ENCODE data around the gene CPA4.
A peak's percentile ranks its signal among the peaks of the same experiment; 100 is the strongest.

CPA4 gene

GRCh38 chr7:130341882-130342281 lies 48.9 kb downstream of the CPA4 start:
- H3K27ac Mint-ChIP-seq: no peak overlapping the region
- TF ChIP-seq CTCF (IDR thresholded peaks at IDR 0.05; ENCODE audit: unreplicated experiment in 3 of 3): no peak
- no peaks in the 10 kb centered on the region for H3K27me3 Mint-ChIP-seq (ENCODE audit: low read depth)
- no peaks in the 10 kb centered on the region for H3K36me3 Mint-ChIP-seq (ENCODE audit: low read depth)
- H3K4me1 Mint-ChIP-seq: peaks cover 40% of the 10 kb centered on the region
- H3K4me3 Mint-ChIP-seq: no peak overlapping the region
- H3K9me3 Mint-ChIP-seq: peaks cover 3% of the 10 kb centered on the region

GRCh38 chr7:130342701-130343380 lies 49.9 kb downstream of the CPA4 start:
- H3K27ac Mint-ChIP-seq: peak overlapping the region in 2 of 3 experiments; percentile 56 to 82
- H3K4me1 Mint-ChIP-seq: peaks cover 42% of the 10 kb centered on the region
- no peaks in the 10 kb centered on the region for H3K36me3 Mint-ChIP-seq (ENCODE audit: low read depth)
- peaks cover 3% of the 10 kb centered on the region for H3K9me3 Mint-ChIP-seq
- no peaks in the 10 kb centered on the region for H3K27me3 Mint-ChIP-seq (ENCODE audit: low read depth)
- no peak overlapping the region for H3K4me3 Mint-ChIP-seq
- no peak for TF ChIP-seq CTCF (IDR thresholded peaks at IDR 0.05; ENCODE audit: unreplicated experiment in 3 of 3)

GRCh38 chr7:130344271-130344866 lies 51.4 kb downstream of the CPA4 start, which contains the start of gene CPA5:
CPA5 (plus strand) TSS chr7:130344816; CDS start chr7:130346486, 1,670 bp downstream.
- Mint-ChIP-seq H3K4me1 (peaks cover 39% of the 10 kb centered on the region), H3K27me3 (ENCODE audit: low read depth) (no peaks in the 10 kb centered on the region), H3K4me3 (peak within 1 kb of the TSS in 2 of 3 experiments; percentile 19 to 23), H3K27ac (peak within 1 kb of the TSS; percentile 92 to 97 (median 92)), H3K9me3 (peaks cover 3% of the 10 kb centered on the region), H3K36me3 (ENCODE audit: low read depth) (no peaks in the 10 kb centered on the region)
- no peak for TF ChIP-seq CTCF (IDR thresholded peaks at IDR 0.05; ENCODE audit: unreplicated experiment in 3 of 3)

- Mint-ChIP-seq H3K36me3 (ENCODE audit: low read depth) (no peaks in the 10 kb centered on the region), H3K9me3 (peaks cover 3% of the 10 kb centered on the region), H3K27ac (peak overlapping the region; percentile 92 to 97 (median 92))
These were observed 52.2 kb downstream of the CPA4 start for GRCh38 chr7:130345136-130345535.

GRCh38 chr7:130345725-130346124 lies 52.8 kb downstream of the CPA4 start:
- Mint-ChIP-seq H3K9me3 (peaks cover 3% of the 10 kb centered on the region), H3K4me3 (no peak overlapping the region), H3K36me3 (ENCODE audit: low read depth) (no peaks in the 10 kb centered on the region), H3K4me1 (peaks cover 50% of the 10 kb centered on the region), H3K27me3 (ENCODE audit: low read depth) (no peaks in the 10 kb centered on the region), H3K27ac (peak overlapping the region; percentile 92 to 97 (median 92))
- no peak for TF ChIP-seq CTCF (IDR thresholded peaks at IDR 0.05; ENCODE audit: unreplicated experiment in 3 of 3)

More at GRCh38 chr7:130345136-130345535, 52.2 kb downstream of the CPA4 start:
- H3K27me3 Mint-ChIP-seq (ENCODE audit: low read depth): no peaks in the 10 kb centered on the region
- H3K4me1 Mint-ChIP-seq: peaks cover 45% of the 10 kb centered on the region
- TF ChIP-seq CTCF (IDR thresholded peaks at IDR 0.05; ENCODE audit: unreplicated experiment in 3 of 3): no peak
- H3K4me3 Mint-ChIP-seq: peak overlapping the region in 2 of 3 experiments; percentile 19 to 23

All from nephron (organoid).